Nephron (organoid): Measurements from ENCODE around the gene NBL1.

Experiments
- H3K27ac Mint-ChIP-seq, 3 experiments: 2 replicates each; pipeline ENCODE4 v1.8.0; 2020; ENCODE audit warnings: mixed read lengths in 3 of 3, mild to moderate bottlenecking in 2 of 3, moderate library complexity in 1 of 3
- H3K27me3 Mint-ChIP-seq: 2 replicates; pipeline ENCODE4 v1.8.0; 2021; ENCODE audit warnings: low read depth, mild to moderate bottlenecking, moderate library complexity, mixed read lengths
- H3K36me3 Mint-ChIP-seq: 2 replicates; pipeline ENCODE4 v1.8.0; 2020; ENCODE audit warnings: low read depth, mixed read lengths
- H3K4me1 Mint-ChIP-seq: 2 replicates; pipeline ENCODE4 v1.8.0; 2020; ENCODE audit warnings: mixed read lengths
- H3K4me3 Mint-ChIP-seq, 3 experiments: 2 replicates each; pipeline ENCODE4 v1.8.0; 2020; ENCODE audit warnings: mild to moderate bottlenecking in 3 of 3, mixed read lengths in 3 of 3, moderate library complexity in 2 of 3
- H3K9me3 Mint-ChIP-seq: 2 replicates; pipeline ENCODE4 v1.8.0; 2020; ENCODE audit warnings: mixed read lengths
- TF ChIP-seq, protein P1 (sequence below), 3 experiments: fragments of 200-600 bp; sonication (generic); IDR thresholded peaks; one replicate each; pipeline ENCODE4 v1.5.0; 2021; ENCODE audit warnings: antibody characterized with exemption in 3 of 3; ENCODE audit not compliant: unreplicated experiment in 3 of 3

Gene NBL1

DNA sequence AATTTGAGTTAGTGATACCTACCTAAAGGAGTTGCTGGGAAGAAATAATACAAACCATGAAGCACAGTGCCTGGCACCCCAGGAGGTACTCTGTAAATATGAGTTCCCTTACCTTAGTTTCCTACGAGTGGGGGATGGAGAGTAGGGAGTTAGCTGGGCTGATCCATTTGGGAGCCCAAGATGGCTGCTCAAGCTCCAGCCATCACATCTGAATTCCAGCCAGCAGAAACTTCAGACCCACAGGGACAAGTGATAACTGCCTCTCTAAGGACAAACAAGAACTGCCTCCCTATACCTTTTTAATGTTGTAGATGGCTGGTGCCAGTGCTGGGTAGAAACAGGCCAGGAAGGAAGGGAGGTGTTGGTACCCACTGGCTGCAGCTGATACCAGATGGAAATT is 43.3 kb downstream of the NBL1 start:
- TF ChIP-seq, protein P1, sequence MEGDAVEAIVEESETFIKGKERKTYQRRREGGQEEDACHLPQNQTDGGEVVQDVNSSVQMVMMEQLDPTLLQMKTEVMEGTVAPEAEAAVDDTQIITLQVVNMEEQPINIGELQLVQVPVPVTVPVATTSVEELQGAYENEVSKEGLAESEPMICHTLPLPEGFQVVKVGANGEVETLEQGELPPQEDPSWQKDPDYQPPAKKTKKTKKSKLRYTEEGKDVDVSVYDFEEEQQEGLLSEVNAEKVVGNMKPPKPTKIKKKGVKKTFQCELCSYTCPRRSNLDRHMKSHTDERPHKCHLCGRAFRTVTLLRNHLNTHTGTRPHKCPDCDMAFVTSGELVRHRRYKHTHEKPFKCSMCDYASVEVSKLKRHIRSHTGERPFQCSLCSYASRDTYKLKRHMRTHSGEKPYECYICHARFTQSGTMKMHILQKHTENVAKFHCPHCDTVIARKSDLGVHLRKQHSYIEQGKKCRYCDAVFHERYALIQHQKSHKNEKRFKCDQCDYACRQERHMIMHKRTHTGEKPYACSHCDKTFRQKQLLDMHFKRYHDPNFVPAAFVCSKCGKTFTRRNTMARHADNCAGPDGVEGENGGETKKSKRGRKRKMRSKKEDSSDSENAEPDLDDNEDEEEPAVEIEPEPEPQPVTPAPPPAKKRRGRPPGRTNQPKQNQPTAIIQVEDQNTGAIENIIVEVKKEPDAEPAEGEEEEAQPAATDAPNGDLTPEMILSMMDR (IDR thresholded peaks at IDR 0.05; ENCODE audit: unreplicated experiment in 3 of 3): no peak
- H3K27me3 Mint-ChIP-seq: peaks cover 4% of the 10 kb centered on the region
- no peak overlapping the region for H3K27ac Mint-ChIP-seq
- H3K9me3 Mint-ChIP-seq: peaks cover 2% of the 10 kb centered on the region
- no peaks in the 10 kb centered on the region for H3K4me1 Mint-ChIP-seq
- H3K4me3 Mint-ChIP-seq: no peak overlapping the region
- no peaks in the 10 kb centered on the region for H3K36me3 Mint-ChIP-seq

DNA sequence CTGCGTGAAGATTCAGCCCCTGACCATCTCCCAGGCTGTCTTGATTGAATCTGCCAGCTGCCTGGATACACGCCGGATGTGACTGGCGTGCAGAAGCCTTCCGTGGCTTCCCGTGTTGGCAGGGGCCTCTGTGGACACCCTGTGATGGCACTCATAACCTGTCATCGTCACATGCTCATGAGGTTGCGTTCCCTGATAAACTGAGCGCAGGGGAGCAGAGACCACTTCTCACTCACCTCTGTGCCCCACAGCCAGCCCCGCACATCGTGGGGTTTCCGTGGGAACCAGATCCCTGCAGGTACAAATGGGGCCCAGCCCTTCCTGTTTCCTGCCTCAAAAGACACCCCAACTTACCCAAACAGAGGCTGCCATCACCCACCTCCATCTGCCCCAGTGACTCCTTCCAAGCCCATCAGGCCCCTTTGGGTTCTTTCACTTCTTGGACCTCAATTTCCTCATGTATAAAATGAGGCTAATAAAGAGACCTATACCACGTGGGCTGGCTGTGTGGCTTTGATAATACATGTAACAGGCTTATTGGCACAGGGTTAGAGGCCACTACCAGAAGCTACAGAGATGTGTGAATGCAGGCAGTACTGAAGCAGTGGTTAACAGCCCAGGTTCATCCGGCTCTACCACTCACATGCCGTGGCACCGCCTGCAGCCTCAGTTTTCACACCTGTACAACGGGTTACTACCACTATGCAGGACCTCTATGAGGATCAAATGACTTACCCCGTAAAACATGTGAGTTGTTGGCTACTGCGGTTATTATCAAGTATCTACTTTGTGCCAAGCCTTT is 44.1 kb downstream of the NBL1 start:
- TF ChIP-seq, protein P1 (IDR thresholded peaks at IDR 0.05; ENCODE audit: unreplicated experiment in 3 of 3): no peak
- H3K9me3 Mint-ChIP-seq: peaks cover 2% of the 10 kb centered on the region
- peaks cover 4% of the 10 kb centered on the region for H3K27me3 Mint-ChIP-seq
- no peaks in the 10 kb centered on the region for H3K36me3 Mint-ChIP-seq
- no peaks in the 10 kb centered on the region for H3K4me1 Mint-ChIP-seq
- no peak overlapping the region for H3K4me3 Mint-ChIP-seq
- H3K27ac Mint-ChIP-seq: no peak overlapping the region

DNA sequence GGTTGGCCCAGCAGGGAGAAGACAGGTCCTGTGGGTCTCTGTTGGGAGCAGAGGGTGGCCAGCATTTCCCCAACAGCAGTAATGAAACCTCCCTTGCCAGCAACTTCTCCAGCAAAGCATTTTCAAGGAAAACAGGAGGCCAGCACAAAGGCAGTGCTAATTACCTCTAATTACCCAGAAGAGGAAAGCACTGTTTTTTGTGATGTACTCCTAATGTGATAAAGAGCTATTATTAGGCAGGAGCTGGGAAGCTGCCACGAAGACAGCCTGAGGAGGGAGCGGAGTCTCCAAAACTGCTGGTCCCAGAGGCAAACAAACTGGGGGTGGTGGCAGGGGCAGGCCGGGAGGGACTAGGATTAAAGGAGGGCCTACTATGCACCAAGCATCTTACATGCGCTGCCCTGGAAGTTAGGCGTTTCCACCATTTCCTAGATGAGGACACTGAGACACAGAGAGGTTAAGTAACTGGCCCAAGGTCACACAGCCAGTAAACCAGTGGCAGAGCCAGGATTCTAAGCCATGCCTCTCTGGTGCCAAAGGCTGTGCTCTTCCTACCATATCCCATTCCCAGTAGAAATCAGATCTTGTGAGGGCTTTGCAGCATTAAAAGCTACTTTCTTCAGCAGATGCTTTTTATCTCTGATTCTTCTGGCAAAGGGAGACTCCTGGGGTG is 45.1 kb downstream of the NBL1 start:
- Mint-ChIP-seq H3K9me3 (peaks cover 2% of the 10 kb centered on the region), H3K27ac (no peak overlapping the region), H3K27me3 (peaks cover 4% of the 10 kb centered on the region), H3K4me1 (no peaks in the 10 kb centered on the region), H3K4me3 (no peak overlapping the region), H3K36me3 (no peaks in the 10 kb centered on the region)
- TF ChIP-seq, protein P1 (IDR thresholded peaks at IDR 0.05; ENCODE audit: unreplicated experiment in 3 of 3): no peak

DNA sequence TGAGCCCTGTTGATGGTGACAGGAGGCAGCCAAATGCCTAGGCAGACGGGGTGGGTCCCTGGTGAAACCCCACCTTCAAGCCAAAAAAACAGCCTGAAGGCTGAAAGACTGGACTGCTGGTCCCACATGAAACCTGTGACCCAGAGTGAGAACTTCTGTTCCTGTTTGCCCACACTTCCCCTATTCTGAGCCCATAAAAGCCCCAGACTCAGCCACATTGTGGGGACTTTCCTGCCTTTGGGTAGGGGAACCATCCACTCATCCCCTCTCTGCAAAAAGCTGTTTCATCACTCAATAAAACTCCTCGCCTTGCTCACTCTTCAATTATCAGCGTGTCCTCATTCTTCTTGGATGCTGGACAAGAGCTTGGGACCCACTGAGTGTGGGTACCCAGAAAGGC is 45.7 kb downstream of the NBL1 start:
- TF ChIP-seq, protein P1 (IDR thresholded peaks at IDR 0.05; ENCODE audit: unreplicated experiment in 3 of 3): no peak
- Mint-ChIP-seq H3K27ac (no peak overlapping the region), H3K4me3 (no peak overlapping the region), H3K4me1 (no peaks in the 10 kb centered on the region), H3K27me3 (peaks cover 4% of the 10 kb centered on the region), H3K9me3 (peaks cover 2% of the 10 kb centered on the region), H3K36me3 (no peaks in the 10 kb centered on the region)

DNA sequence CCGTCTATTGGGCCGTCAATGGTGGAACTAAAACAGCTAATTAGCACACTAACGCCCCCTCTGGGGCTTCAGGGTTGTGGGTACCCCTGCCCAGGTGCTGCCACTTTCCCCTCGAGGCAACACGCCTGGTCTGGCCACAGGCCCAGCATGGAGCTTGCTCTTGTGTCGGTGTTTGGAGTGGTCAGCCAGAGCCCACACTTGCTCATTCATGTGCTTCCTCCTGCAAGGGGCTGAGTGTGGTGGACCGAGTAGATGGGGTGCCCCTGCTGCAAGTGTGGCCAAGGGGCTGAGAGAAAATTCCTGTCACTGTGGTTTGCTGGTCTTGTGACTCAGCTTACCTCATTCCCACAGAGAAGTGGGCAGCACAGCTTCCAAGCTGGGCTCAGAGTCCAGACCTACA is 46.2 kb downstream of the NBL1 start:
- Mint-ChIP-seq H3K9me3 (peaks cover 2% of the 10 kb centered on the region), H3K4me1 (no peaks in the 10 kb centered on the region), H3K36me3 (no peaks in the 10 kb centered on the region), H3K27me3 (peaks cover 4% of the 10 kb centered on the region), H3K4me3 (no peak overlapping the region), H3K27ac (no peak overlapping the region)
- TF ChIP-seq, protein P1 (IDR thresholded peaks at IDR 0.05; ENCODE audit: unreplicated experiment in 3 of 3): no peak
